Mucosa of descending colon (tissue), 3 donors: ENCODE results near the gene HHAT. TPM values are rescaled to one million over a fixed set of nuclear protein-coding genes. Genes with fewer than 3 reads are reported as not detected.

ENCODE experiments used
- ATAC-seq: fragments of 200-7000 bp; cut with Tn5 transposase; one replicate; pipeline ENCODE4 v1.9.1; 2020; ENCODE audit warnings: mild to moderate bottlenecking, moderate library complexity
- DNase-seq, 3 donors: peaks; one replicate each; pipeline ENCODE4 v3.0.0-alpha.2; 2020
- H3K36me3 ChIP-seq: fragments of 200-600 bp; one replicate; pipeline ENCODE4 v1.8.0; 2021; ENCODE audit warnings: low read depth, mild to moderate bottlenecking
- H3K4me1 ChIP-seq: fragments of 200-600 bp; one replicate; pipeline ENCODE4 v1.8.0; 2021; ENCODE audit warnings: low read depth, mild to moderate bottlenecking
- H3K4me3 ChIP-seq: fragments of 200-600 bp; one replicate; pipeline ENCODE4 v1.8.0; 2021; ENCODE audit warnings: mild to moderate bottlenecking
- H3K9me3 ChIP-seq: fragments of 200-600 bp; one replicate; pipeline ENCODE4 v1.8.0; 2021; ENCODE audit warnings: mild to moderate bottlenecking
- CTCF ChIP-seq: fragments of 200-600 bp; IDR thresholded peaks from one replicate; pipeline ENCODE4 v1.8.0; 2022; ENCODE audit warnings: antibody characterized with exemption, mild to moderate bottlenecking
- intact Hi-C, 2 donors: fragments of 100-400 bp; cut with DNase I in 1 of 2; cut with micrococcal nuclease in 1 of 2; formaldehyde crosslinking; loops; one replicate each; pipeline versions ENCODE4 v1.11.0 to v1.11.1; 2022; cut with DNase I, micrococcal nuclease
- total RNA-seq, 3 donors: library from RNA; stranded (reverse); fragmentation: NEBNext Ultra II Directional in 2 of 3; extraction: Animal tissue kit (Norgen Biotek cat#: 25700) in 2 of 3; gene quantifications; one replicate each; pipeline versions ENCODE4 v1.2.1 to v1.2.4, GENCODE V29; 2021 to 2023
- donor health status: DM: no; HTN: no; CAD: no; lungs with moderate emphysema.
- donor health status: DM: no; HTN: no; CAD: no.
- donor health status: DM: no; HTN: yes; CAD: no.

Gene HHAT
- total RNA-seq, 3 donors from 2014 or later: 4.1 to 8.6 (median 5.9) TPM

- DNase-seq: no peak
- intact Hi-C loops: no loop called here
Measured at GRCh38 chr1:210487021-210487420, 158.3 kb downstream of the HHAT start.

GRCh38 chr1:210489491-210489890 lies 160.8 kb downstream of the HHAT start:
- ATAC-seq (no peak), DNase-seq (no peak)
- TF ChIP-seq CTCF: no peak
- Histone ChIP-seq H3K4me1 (no peaks in the 10 kb centered on the region), H3K36me3 (no peaks in the 10 kb centered on the region), H3K9me3 (no peaks in the 10 kb centered on the region), H3K4me3 (no peak overlapping the region)
- intact Hi-C loops: no loop called here

More at GRCh38 chr1:210487021-210487420, 158.3 kb downstream of the HHAT start:
- ATAC-seq: no peak
- Histone ChIP-seq H3K36me3 (no peaks in the 10 kb centered on the region), H3K4me1 (no peaks in the 10 kb centered on the region), H3K4me3 (no peak overlapping the region), H3K9me3 (no peaks in the 10 kb centered on the region)
- TF ChIP-seq CTCF: no peak

- ATAC-seq: no peak
- Histone ChIP-seq H3K36me3 (no peaks in the 10 kb centered on the region), H3K9me3 (no peaks in the 10 kb centered on the region), H3K4me1 (no peaks in the 10 kb centered on the region), H3K4me3 (no peak overlapping the region)
- TF ChIP-seq CTCF: no peak
- no peak for DNase-seq
- intact Hi-C loops: no loop called here
Measured at GRCh38 chr1:210490781-210491180, 162.1 kb downstream of the HHAT start.

GRCh38 chr1:210496063-210496462 lies 167.4 kb downstream of the HHAT start:
- no peak for ATAC-seq
- no peak for TF ChIP-seq CTCF
- DNase-seq: no peak
- Histone ChIP-seq H3K9me3 (no peaks in the 10 kb centered on the region), H3K36me3 (no peaks in the 10 kb centered on the region), H3K4me3 (no peak overlapping the region), H3K4me1 (no peaks in the 10 kb centered on the region)
- intact Hi-C loops: no loop called here

- Histone ChIP-seq H3K36me3 (no peaks in the 10 kb centered on the region), H3K4me3 (no peak overlapping the region), H3K9me3 (no peaks in the 10 kb centered on the region), H3K4me1 (no peaks in the 10 kb centered on the region)
- intact Hi-C loops: no loop called here
- TF ChIP-seq CTCF: no peak
- DNase-seq (no peak), ATAC-seq (no peak)
Measured at GRCh38 chr1:210499956-210500355, 171.3 kb downstream of the HHAT start.

GRCh38 chr1:210500831-210501230 lies 172.1 kb downstream of the HHAT start:
- intact Hi-C loops: no loop called here

More at GRCh38 chr1:210500831-210501230, 172.1 kb downstream of the HHAT start:
- no peak for TF ChIP-seq CTCF
- Histone ChIP-seq H3K36me3 (no peaks in the 10 kb centered on the region), H3K9me3 (no peaks in the 10 kb centered on the region), H3K4me3 (no peak overlapping the region), H3K4me1 (no peaks in the 10 kb centered on the region)
- ATAC-seq: no peak
- no peak for DNase-seq
